Epithelial cell of esophagus (primary cell): ENCODE results near the gene ITSN1.

Experiments used
- DNase-seq: peaks from one replicate; pipeline ENCODE4 v3.0.0; 2010; ENCODE audit warnings: low read depth
- H3K4me3 ChIP-seq: 2 replicates; pipeline ENCODE4 v1.5.1; 2011; ENCODE audit warnings: mild to moderate bottlenecking, low read length, control low read depth
- TF ChIP-seq, protein P1 (sequence below): IDR thresholded peaks from 2 replicates; pipeline ENCODE4 v1.5.1; 2011; ENCODE audit warnings: low read depth, mild to moderate bottlenecking, low read length, control low read depth, inconsistent platforms; ENCODE audit not compliant: insufficient read depth; ENCODE audit errors: missing control alignments

The ITSN1 gene

GRCh38 chr21:33739701-33740100 is 97.4 kb downstream of the ITSN1 start:
- TF ChIP-seq, protein P1, sequence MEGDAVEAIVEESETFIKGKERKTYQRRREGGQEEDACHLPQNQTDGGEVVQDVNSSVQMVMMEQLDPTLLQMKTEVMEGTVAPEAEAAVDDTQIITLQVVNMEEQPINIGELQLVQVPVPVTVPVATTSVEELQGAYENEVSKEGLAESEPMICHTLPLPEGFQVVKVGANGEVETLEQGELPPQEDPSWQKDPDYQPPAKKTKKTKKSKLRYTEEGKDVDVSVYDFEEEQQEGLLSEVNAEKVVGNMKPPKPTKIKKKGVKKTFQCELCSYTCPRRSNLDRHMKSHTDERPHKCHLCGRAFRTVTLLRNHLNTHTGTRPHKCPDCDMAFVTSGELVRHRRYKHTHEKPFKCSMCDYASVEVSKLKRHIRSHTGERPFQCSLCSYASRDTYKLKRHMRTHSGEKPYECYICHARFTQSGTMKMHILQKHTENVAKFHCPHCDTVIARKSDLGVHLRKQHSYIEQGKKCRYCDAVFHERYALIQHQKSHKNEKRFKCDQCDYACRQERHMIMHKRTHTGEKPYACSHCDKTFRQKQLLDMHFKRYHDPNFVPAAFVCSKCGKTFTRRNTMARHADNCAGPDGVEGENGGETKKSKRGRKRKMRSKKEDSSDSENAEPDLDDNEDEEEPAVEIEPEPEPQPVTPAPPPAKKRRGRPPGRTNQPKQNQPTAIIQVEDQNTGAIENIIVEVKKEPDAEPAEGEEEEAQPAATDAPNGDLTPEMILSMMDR: no peak
- no peak for DNase-seq
- no peak overlapping the region for H3K4me3 ChIP-seq

- H3K4me3 ChIP-seq: no peak overlapping the region
- TF ChIP-seq, protein P1: no peak
- no peak for DNase-seq
Measured at GRCh38 chr21:33747420-33747819, 105.1 kb downstream of the ITSN1 start.

DNA sequence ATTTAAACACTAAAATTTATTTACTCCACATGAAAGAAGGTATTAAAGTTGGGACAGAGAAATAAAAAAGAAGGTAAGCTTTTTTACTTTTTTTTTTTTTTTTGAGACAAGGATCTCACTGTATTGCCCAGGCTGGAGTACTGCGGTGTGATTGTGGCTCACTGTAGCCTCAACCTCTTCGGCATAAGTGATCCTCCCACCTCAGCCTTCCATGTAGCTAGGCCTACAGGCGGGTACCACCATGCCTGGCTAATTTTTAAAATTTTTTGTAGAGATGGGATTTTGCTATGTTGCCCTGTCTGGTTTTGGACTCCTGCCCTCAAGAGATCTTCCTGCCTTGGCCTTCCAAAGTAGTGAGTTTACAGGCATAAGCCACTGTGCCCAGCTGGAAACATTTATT is 106.6 kb downstream of the ITSN1 start:
- no peak overlapping the region for H3K4me3 ChIP-seq
- TF ChIP-seq, protein P1: no peak
- DNase-seq: no peak

DNA sequence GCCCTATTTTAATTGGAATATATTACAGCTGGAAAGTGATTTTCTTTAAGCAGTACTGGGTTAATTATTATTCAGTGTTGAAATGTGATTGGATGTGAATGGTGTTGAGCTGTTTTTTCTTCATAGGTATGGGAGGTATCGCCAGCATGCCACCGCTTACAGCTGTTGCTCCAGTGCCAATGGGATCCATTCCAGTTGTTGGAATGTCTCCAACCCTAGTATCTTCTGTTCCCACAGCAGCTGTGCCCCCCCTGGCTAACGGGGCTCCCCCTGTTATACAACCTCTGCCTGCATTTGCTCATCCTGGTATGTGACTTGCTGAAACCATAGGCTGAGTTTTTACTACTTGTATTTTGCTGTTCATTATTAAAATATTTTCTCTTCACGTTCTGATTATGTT is 107.7 kb downstream of the ITSN1 start:
- no peak overlapping the region for H3K4me3 ChIP-seq
- TF ChIP-seq, protein P1: no peak
- no peak for DNase-seq

- DNase-seq: peak; percentile 24
- TF ChIP-seq, protein P1: no peak
- H3K4me3 ChIP-seq: no peak overlapping the region
Measured at GRCh38 chr21:33751120-33751519, 108.8 kb downstream of the ITSN1 start.

DNA sequence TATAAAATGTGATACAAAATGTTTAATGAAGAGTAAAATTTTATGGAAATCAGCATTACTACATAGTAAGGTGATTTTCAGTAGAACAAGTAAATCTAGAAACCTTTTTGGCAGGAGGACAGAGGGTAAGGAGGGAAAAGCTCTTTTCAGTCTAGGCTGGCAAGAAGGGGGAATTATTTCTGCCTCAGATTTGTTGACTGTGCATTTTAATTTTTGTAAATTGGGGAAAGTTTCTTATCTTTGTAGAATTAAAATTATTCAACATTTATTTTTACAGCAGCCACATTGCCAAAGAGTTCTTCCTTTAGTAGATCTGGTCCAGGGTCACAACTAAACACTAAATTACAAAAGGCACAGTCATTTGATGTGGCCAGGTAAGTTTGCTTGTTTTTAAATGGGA is 109.2 kb downstream of the ITSN1 start:
- TF ChIP-seq, protein P1: no peak
- H3K4me3 ChIP-seq: no peak overlapping the region
- DNase-seq: no peak

DNA sequence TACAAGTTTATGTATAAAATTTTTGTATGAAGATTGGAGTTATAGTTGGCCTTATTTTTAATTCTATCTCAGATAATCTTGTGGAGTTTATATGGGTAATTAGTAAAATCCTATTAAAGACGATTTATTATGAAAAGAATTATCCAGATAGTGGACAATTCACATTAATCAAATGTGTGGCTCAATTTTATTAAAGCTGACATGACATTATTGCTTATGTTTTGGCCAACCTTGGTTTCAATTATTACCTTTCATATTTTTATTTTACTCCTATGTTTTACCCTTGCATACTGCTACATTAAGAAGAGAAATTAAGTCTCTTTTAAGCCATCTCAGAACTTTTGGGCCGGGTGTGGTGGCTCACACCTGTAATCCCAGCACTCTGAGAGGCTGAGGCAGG is 110.0 kb downstream of the ITSN1 start:
- DNase-seq: no peak
- TF ChIP-seq, protein P1: no peak
- no peak overlapping the region for H3K4me3 ChIP-seq
